ENCODE measurements around the gene CEP131.

Gene CEP131

DNA sequence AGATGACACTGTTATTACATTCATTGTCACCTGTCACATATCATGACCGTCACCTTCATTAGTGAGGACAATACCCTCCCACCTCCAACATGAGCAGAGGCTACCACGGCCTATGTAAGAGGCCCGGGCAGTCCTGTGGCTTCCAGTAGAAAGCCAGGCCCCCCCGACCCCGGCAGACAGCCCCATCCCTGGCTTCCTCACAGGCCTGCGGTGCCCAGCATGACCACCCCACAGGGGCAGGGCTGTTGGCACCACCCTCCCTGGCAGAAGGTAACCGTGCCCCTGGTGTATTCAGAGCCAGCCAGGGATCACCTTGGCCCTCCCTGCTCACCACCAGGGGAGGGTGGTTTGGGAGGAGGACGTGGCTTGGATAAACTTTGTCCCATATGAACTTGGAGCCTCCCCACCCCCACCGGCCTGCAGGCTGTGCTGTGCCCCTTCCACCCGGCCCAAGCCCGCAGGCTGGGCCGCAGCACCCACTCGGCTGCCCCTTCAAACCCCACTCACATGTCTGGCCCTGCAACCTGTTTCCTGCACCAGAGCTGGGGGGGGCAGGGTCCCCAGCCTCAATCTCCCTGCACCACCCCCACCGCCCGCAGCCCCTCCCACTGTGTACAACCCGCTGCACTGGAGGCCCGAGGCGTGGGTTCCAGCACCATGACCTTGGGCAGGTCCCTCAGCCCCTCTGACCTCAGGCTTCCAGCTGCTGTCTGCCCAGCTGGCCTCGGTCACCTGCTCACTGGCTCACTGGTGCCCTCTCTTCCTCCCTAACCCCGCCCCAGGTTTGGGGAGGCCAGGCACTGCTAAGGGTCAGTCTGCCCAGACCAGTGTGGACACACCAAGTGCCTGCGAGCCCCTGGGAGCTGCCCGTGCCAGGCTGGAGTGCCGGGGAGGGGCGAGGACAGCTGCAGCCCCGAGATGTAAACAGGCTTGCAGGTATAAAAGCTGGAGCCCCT, 44.4 kb downstream of the CEP131 start:
- no peaks in the 10 kb centered on the region for H3K27me3 ChIP-seq (ENCODE audit: low read length)
- no peaks in the 10 kb centered on the region for H3K9me2 ChIP-seq (replicated peaks; ENCODE audit: insufficient read depth, low read length)
- no peak overlapping the region for H3K4me3 ChIP-seq (ENCODE audit: insufficient read depth, low read length, poor library complexity, severe bottlenecking)
- H3K27ac ChIP-seq (ENCODE audit: low read depth, low read length), result no peak overlapping the region
- H2AFZ ChIP-seq (ENCODE audit: low read depth, low read length, severe bottlenecking), result no peak overlapping the region
- no peak overlapping the region for H3K9ac ChIP-seq (ENCODE audit: low read length)
- no peak overlapping the region for H3K4me2 ChIP-seq (ENCODE audit: low read depth, low read length, poor library complexity, severe bottlenecking)
- TF ChIP-seq EZH2phosphoT487 (conservative IDR thresholded peaks at IDR 0.05; ENCODE audit: low read length), result no peak
- TF ChIP-seq, protein P1, sequence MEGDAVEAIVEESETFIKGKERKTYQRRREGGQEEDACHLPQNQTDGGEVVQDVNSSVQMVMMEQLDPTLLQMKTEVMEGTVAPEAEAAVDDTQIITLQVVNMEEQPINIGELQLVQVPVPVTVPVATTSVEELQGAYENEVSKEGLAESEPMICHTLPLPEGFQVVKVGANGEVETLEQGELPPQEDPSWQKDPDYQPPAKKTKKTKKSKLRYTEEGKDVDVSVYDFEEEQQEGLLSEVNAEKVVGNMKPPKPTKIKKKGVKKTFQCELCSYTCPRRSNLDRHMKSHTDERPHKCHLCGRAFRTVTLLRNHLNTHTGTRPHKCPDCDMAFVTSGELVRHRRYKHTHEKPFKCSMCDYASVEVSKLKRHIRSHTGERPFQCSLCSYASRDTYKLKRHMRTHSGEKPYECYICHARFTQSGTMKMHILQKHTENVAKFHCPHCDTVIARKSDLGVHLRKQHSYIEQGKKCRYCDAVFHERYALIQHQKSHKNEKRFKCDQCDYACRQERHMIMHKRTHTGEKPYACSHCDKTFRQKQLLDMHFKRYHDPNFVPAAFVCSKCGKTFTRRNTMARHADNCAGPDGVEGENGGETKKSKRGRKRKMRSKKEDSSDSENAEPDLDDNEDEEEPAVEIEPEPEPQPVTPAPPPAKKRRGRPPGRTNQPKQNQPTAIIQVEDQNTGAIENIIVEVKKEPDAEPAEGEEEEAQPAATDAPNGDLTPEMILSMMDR (IDR thresholded peaks at IDR 0.05; ENCODE audit: insufficient read depth, low read length, poor library complexity, severe bottlenecking), result no peak
- no peaks in the 10 kb centered on the region for H3K36me3 ChIP-seq (ENCODE audit: low read length)
- H4K20me1 ChIP-seq (ENCODE audit: low read depth, low read length), result no peaks in the 10 kb centered on the region
- H3K9me3 ChIP-seq (ENCODE audit: insufficient read depth, low read length), result no peaks in the 10 kb centered on the region
- no peaks in the 10 kb centered on the region for H3F3A ChIP-seq (ENCODE audit: insufficient read depth)
- H3K79me2 ChIP-seq (ENCODE audit: insufficient read depth, low read length), result no peaks in the 10 kb centered on the region

DNA sequence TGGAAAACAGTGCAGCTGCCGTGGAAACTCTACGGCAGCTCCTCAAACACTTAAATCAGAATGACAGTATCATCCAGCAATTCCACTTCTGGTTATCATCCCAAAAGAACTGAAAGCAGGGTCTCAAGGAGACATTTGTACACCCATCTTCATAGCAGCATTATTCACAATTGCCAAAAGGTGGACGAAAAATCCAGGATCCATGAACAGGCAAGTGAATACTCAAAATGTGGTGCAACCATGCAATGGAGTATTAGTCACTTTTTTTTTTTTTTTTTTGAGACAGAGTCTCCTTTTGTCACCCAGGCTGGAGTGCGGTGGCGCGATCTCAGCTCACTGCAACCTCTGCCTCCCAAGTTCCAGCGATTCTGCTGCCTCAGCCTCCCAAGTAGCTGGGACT, 46.1 kb downstream of the CEP131 start:
- Histone ChIP-seq H4K20me1 (ENCODE audit: low read depth, low read length) (no peaks in the 10 kb centered on the region), H3K79me2 (ENCODE audit: insufficient read depth, low read length) (no peaks in the 10 kb centered on the region), H3K9me3 (ENCODE audit: insufficient read depth, low read length) (no peaks in the 10 kb centered on the region), H3F3A (ENCODE audit: insufficient read depth) (no peaks in the 10 kb centered on the region), H3K4me2 (ENCODE audit: low read depth, low read length, poor library complexity, severe bottlenecking) (no peak overlapping the region), H3K9me2 (replicated peaks; ENCODE audit: insufficient read depth, low read length) (no peaks in the 10 kb centered on the region), H3K9ac (ENCODE audit: low read length) (no peak overlapping the region), H3K27me3 (ENCODE audit: low read length) (no peaks in the 10 kb centered on the region), H3K4me3 (ENCODE audit: insufficient read depth, low read length, poor library complexity, severe bottlenecking) (no peak overlapping the region), H3K36me3 (ENCODE audit: low read length) (no peaks in the 10 kb centered on the region), H2AFZ (ENCODE audit: low read depth, low read length, severe bottlenecking) (no peak overlapping the region), H3K27ac (ENCODE audit: low read depth, low read length) (no peak overlapping the region)
- TF ChIP-seq, protein P1 (IDR thresholded peaks at IDR 0.05; ENCODE audit: insufficient read depth, low read length, poor library complexity, severe bottlenecking), result no peak
- TF ChIP-seq EZH2phosphoT487 (conservative IDR thresholded peaks at IDR 0.05; ENCODE audit: low read length), result no peak

DNA sequence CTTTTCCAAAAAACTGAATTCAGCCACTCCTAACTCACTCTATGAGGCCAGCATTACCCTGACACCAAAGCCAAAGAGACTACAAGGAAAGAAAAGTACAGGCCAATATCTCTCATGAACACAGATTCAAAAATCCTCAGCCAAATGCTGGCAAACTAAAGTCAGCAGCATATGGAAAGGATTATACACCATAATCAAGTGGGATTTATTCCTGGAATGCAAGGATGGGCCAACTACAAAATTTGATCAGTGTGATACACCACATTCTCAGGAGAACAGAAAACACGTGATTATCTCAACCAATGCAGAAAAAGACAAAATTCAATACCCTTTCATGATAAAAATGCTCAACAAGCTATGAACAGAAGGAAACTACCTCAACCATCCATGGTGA, 49.0 kb downstream of the CEP131 start:
- no peaks in the 10 kb centered on the region for H3K9me2 ChIP-seq (replicated peaks; ENCODE audit: insufficient read depth, low read length)
- no peak overlapping the region for H3K4me2 ChIP-seq (ENCODE audit: low read depth, low read length, poor library complexity, severe bottlenecking)
- no peaks in the 10 kb centered on the region for H3F3A ChIP-seq (ENCODE audit: insufficient read depth)
- H3K79me2 ChIP-seq (ENCODE audit: insufficient read depth, low read length), result no peaks in the 10 kb centered on the region
- no peaks in the 10 kb centered on the region for H3K27me3 ChIP-seq (ENCODE audit: low read length)
- H3K27ac ChIP-seq (ENCODE audit: low read depth, low read length), result no peak overlapping the region
- no peak overlapping the region for H3K9ac ChIP-seq (ENCODE audit: low read length)
- H3K4me3 ChIP-seq (ENCODE audit: insufficient read depth, low read length, poor library complexity, severe bottlenecking), result no peak overlapping the region
- H3K9me3 ChIP-seq (ENCODE audit: insufficient read depth, low read length), result no peaks in the 10 kb centered on the region
- H2AFZ ChIP-seq (ENCODE audit: low read depth, low read length, severe bottlenecking), result no peak overlapping the region
- no peak for TF ChIP-seq EZH2phosphoT487 (conservative IDR thresholded peaks at IDR 0.05; ENCODE audit: low read length)
- TF ChIP-seq, protein P1 (IDR thresholded peaks at IDR 0.05; ENCODE audit: insufficient read depth, low read length, poor library complexity, severe bottlenecking), result no peak
- no peaks in the 10 kb centered on the region for H4K20me1 ChIP-seq (ENCODE audit: low read depth, low read length)
- no peaks in the 10 kb centered on the region for H3K36me3 ChIP-seq (ENCODE audit: low read length)

All from SU-DHL-6 (cell line).